Sigmoid colon (tissue), 4 donors: ENCODE measurements around the gene DTD1.

Source experiments
- EP300 ChIP-seq, 4 donors: sonication (generic); formaldehyde crosslinking; IDR thresholded peaks; one replicate each; pipeline ENCODE4 v1.6.1; 2017; ENCODE audit warnings: antibody characterized with exemption in 4 of 4
- POLR2A ChIP-seq, 2 donors: fragments of 450-650 bp; IDR thresholded peaks; one replicate each; pipeline ENCODE4 v1.6.1; 2016; ENCODE audit warnings: antibody characterized with exemption in 2 of 2, mild to moderate bottlenecking in 2 of 2, moderate library complexity in 2 of 2
- POLR2AphosphoS5 ChIP-seq, 4 donors: sonication (generic); formaldehyde crosslinking; IDR thresholded peaks; one replicate each; pipeline ENCODE4 v1.6.1; 2017; ENCODE audit warnings: antibody characterized with exemption in 4 of 4
- TF ChIP-seq, protein P1 (sequence below), 4 experiments: fragments of 450-650 bp in 3 of 4; fragments of 200-600 bp in 1 of 4; IDR thresholded peaks; one replicate each; pipeline ENCODE4 v1.5.1; 2016 to 2019; ENCODE audit warnings: antibody characterized with exemption in 4 of 4, mild to moderate bottlenecking in 3 of 4, moderate library complexity in 2 of 4

DNA sequence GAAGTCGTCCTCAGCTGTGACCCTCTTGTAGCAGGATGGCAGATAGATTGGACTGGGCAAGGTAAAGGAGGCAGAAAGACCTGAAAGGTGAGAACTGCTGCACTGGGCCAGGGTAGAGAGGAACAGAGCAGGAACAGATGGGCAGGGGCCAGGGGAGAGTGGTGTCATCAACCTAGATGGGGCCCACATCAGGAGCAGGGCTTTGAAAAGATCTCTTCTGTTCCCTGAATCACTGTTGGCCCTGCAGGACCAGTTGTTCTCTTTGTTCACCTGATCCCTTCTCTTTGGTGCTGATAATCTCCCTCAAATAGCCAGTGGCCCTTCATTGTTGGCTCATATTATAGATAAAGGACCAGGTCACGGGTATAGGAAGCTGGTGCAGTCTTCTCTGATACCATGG, 59.9 kb downstream of the DTD1 start:
- TF ChIP-seq POLR2AphosphoS5 (IDR thresholded peaks at IDR 0.05) (no peak), POLR2A (IDR thresholded peaks at IDR 0.05) (no peak), EP300 (IDR thresholded peaks at IDR 0.05) (no peak)
- TF ChIP-seq, protein P1, sequence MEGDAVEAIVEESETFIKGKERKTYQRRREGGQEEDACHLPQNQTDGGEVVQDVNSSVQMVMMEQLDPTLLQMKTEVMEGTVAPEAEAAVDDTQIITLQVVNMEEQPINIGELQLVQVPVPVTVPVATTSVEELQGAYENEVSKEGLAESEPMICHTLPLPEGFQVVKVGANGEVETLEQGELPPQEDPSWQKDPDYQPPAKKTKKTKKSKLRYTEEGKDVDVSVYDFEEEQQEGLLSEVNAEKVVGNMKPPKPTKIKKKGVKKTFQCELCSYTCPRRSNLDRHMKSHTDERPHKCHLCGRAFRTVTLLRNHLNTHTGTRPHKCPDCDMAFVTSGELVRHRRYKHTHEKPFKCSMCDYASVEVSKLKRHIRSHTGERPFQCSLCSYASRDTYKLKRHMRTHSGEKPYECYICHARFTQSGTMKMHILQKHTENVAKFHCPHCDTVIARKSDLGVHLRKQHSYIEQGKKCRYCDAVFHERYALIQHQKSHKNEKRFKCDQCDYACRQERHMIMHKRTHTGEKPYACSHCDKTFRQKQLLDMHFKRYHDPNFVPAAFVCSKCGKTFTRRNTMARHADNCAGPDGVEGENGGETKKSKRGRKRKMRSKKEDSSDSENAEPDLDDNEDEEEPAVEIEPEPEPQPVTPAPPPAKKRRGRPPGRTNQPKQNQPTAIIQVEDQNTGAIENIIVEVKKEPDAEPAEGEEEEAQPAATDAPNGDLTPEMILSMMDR (IDR thresholded peaks at IDR 0.05) = no peak
